Measurements from ENCODE around the gene ARHGAP26. TPM values are rescaled to one million over a fixed set of nuclear protein-coding genes. Genes with fewer than 3 reads are reported as not detected.

The ARHGAP26 gene
- polyA plus RNA-seq, 4 donors, result 7.6 to 31.7 (median 11.5) TPM

- no peaks in the 10 kb centered on the region for H3K9me3 ChIP-seq (ENCODE audit: control insufficient read depth in 2 of 2, insufficient read depth in 1 of 2, low read depth in 1 of 2, low read length in 1 of 2)
- no peak overlapping the region for H3K4me3 ChIP-seq (ENCODE audit: low read depth in 1 of 3, low read length in 3 of 3)
- peaks cover 0 to 6% (median 5%) of the 10 kb centered on the region in 3 donors for H3K36me3 ChIP-seq (ENCODE audit: control insufficient read depth in 3 of 3, insufficient read depth in 2 of 3, low read depth in 1 of 3, low read length in 3 of 3)
- H3K27ac ChIP-seq (ENCODE audit: low read depth in 1 of 3, low read length in 2 of 3), result no peak overlapping the region
- no peak for FAIRE-seq
- no peaks in the 10 kb centered on the region for H3K27me3 ChIP-seq (ENCODE audit: control insufficient read depth in 3 of 3, insufficient read depth in 3 of 3, low read length in 3 of 3)
- no peak for DNase-seq
- WGBS, 3 donors, result 56 to 97% (median 88%) methylated on average over 1 of the region's 1 CpG
- peaks cover 0 to 4% (median 0%) of the 10 kb centered on the region in 3 donors for H3K4me1 ChIP-seq (ENCODE audit: control insufficient read depth in 3 of 3, insufficient read depth in 2 of 3, low read depth in 1 of 3, low read length in 2 of 3)
Observed at GRCh38 chr5:143156086-143156485, 385.9 kb downstream of the ARHGAP26 start.

DNA sequence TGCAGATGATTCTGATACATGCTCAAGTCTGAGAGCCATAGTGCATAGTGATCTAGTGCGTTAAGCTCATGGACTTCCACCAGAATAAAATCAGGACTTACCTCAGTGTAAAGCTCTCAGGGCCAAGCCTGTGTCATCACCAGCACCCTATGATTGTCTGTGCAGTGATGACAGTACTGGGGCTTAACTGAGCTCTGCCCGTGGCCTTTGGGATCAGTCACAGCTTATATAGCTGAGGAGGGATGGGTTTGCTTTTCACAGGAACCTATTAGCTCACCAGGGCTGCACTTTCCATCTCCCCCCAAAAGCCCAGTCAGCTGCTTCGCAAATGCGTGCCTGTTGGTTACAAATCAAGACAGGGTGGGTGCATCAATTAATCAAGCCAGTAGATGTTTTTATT, 386.4 kb downstream of the ARHGAP26 start:
- FAIRE-seq (no peak), DNase-seq (no peak)
- Histone ChIP-seq H3K27me3 (ENCODE audit: control insufficient read depth in 3 of 3, insufficient read depth in 3 of 3, low read length in 3 of 3) (no peaks in the 10 kb centered on the region), H3K9me3 (ENCODE audit: control insufficient read depth in 2 of 2, insufficient read depth in 1 of 2, low read depth in 1 of 2, low read length in 1 of 2) (no peaks in the 10 kb centered on the region), H3K27ac (ENCODE audit: low read depth in 1 of 3, low read length in 2 of 3) (no peak overlapping the region), H3K4me3 (ENCODE audit: low read depth in 1 of 3, low read length in 3 of 3) (no peak overlapping the region), H3K4me1 (ENCODE audit: control insufficient read depth in 3 of 3, insufficient read depth in 2 of 3, low read depth in 1 of 3, low read length in 2 of 3) (peaks cover 0 to 4% (median 0%) of the 10 kb centered on the region in 3 donors), H3K36me3 (ENCODE audit: control insufficient read depth in 3 of 3, insufficient read depth in 2 of 3, low read depth in 1 of 3, low read length in 3 of 3) (peaks cover 0 to 6% (median 5%) of the 10 kb centered on the region in 3 donors)
- WGBS, 3 donors, result 82 to 99% (median 97%) methylated on average over 4 of the region's 4 CpGs

GRCh38 chr5:143159031-143159430, 388.9 kb downstream of the ARHGAP26 start:
- Histone ChIP-seq H3K36me3 (ENCODE audit: control insufficient read depth in 3 of 3, insufficient read depth in 2 of 3, low read depth in 1 of 3, low read length in 3 of 3) (peaks cover 0 to 9% (median 4%) of the 10 kb centered on the region in 3 donors), H3K9me3 (ENCODE audit: control insufficient read depth in 2 of 2, insufficient read depth in 1 of 2, low read depth in 1 of 2, low read length in 1 of 2) (peaks cover 0 to 4% of the 10 kb centered on the region in 2 donors), H3K4me3 (ENCODE audit: low read depth in 1 of 3, low read length in 3 of 3) (no peak overlapping the region), H3K27me3 (ENCODE audit: control insufficient read depth in 3 of 3, insufficient read depth in 3 of 3, low read length in 3 of 3) (no peaks in the 10 kb centered on the region), H3K4me1 (ENCODE audit: control insufficient read depth in 3 of 3, insufficient read depth in 2 of 3, low read depth in 1 of 3, low read length in 2 of 3) (peaks cover 0 to 4% (median 0%) of the 10 kb centered on the region in 3 donors), H3K27ac (ENCODE audit: low read depth in 1 of 3, low read length in 2 of 3) (no peak overlapping the region)
- no peak for FAIRE-seq
- DNase-seq, result no peak
- 64 to 91% (median 72%) methylated on average over 3 of the region's 3 CpGs for WGBS, 3 donors

- H3K36me3 ChIP-seq (ENCODE audit: control insufficient read depth in 3 of 3, insufficient read depth in 2 of 3, low read depth in 1 of 3, low read length in 3 of 3), result peaks cover 0 to 4% (median 0%) of the 10 kb centered on the region in 3 donors
Observed at GRCh38 chr5:143161885-143162540, 391.8 kb downstream of the ARHGAP26 start.

GRCh38 chr5:143162810-143163209, 392.6 kb downstream of the ARHGAP26 start:
- Histone ChIP-seq H3K36me3 (ENCODE audit: control insufficient read depth in 3 of 3, insufficient read depth in 2 of 3, low read depth in 1 of 3, low read length in 3 of 3) (peaks cover 0 to 4% (median 0%) of the 10 kb centered on the region in 3 donors), H3K4me3 (ENCODE audit: low read depth in 1 of 3, low read length in 3 of 3) (no peak overlapping the region), H3K9me3 (ENCODE audit: control insufficient read depth in 2 of 2, insufficient read depth in 1 of 2, low read depth in 1 of 2, low read length in 1 of 2) (peaks cover 0 to 4% of the 10 kb centered on the region in 2 donors), H3K27me3 (ENCODE audit: control insufficient read depth in 3 of 3, insufficient read depth in 3 of 3, low read length in 3 of 3) (no peaks in the 10 kb centered on the region), H3K4me1 (ENCODE audit: control insufficient read depth in 3 of 3, insufficient read depth in 2 of 3, low read depth in 1 of 3, low read length in 2 of 3) (peaks cover 0 to 16% (median 6%) of the 10 kb centered on the region in 3 donors), H3K27ac (ENCODE audit: low read depth in 1 of 3, low read length in 2 of 3) (no peak overlapping the region)
- FAIRE-seq (no peak), DNase-seq (no peak)
- 95 to 96% (median 95%) methylated on average over 3 of the region's 3 CpGs for WGBS, 3 donors

More at GRCh38 chr5:143161885-143162540, 391.8 kb downstream of the ARHGAP26 start:
- Histone ChIP-seq H3K27me3 (ENCODE audit: control insufficient read depth in 3 of 3, insufficient read depth in 3 of 3, low read length in 3 of 3) (no peaks in the 10 kb centered on the region), H3K4me3 (ENCODE audit: low read depth in 1 of 3, low read length in 3 of 3) (no peak overlapping the region), H3K27ac (ENCODE audit: low read depth in 1 of 3, low read length in 2 of 3) (no peak overlapping the region), H3K9me3 (ENCODE audit: control insufficient read depth in 2 of 2, insufficient read depth in 1 of 2, low read depth in 1 of 2, low read length in 1 of 2) (peaks cover 0 to 4% of the 10 kb centered on the region in 2 donors), H3K4me1 (ENCODE audit: control insufficient read depth in 3 of 3, insufficient read depth in 2 of 3, low read depth in 1 of 3, low read length in 2 of 3) (peaks cover 0 to 16% (median 2%) of the 10 kb centered on the region in 3 donors)
- no peak for FAIRE-seq
- WGBS, 3 donors, result 82 to 88% (median 84%) methylated on average over 5 of the region's 5 CpGs
- DNase-seq, result no peak

GRCh38 chr5:143164557-143164956, 394.4 kb downstream of the ARHGAP26 start:
- Histone ChIP-seq H3K36me3 (ENCODE audit: control insufficient read depth in 3 of 3, insufficient read depth in 2 of 3, low read depth in 1 of 3, low read length in 3 of 3) (peaks cover 0 to 4% (median 0%) of the 10 kb centered on the region in 3 donors), H3K4me1 (ENCODE audit: control insufficient read depth in 3 of 3, insufficient read depth in 2 of 3, low read depth in 1 of 3, low read length in 2 of 3) (peaks cover 4 to 23% (median 10%) of the 10 kb centered on the region in 3 donors), H3K9me3 (ENCODE audit: control insufficient read depth in 2 of 2, insufficient read depth in 1 of 2, low read depth in 1 of 2, low read length in 1 of 2) (peaks cover 0 to 4% of the 10 kb centered on the region in 2 donors), H3K4me3 (ENCODE audit: low read depth in 1 of 3, low read length in 3 of 3) (no peak overlapping the region), H3K27me3 (ENCODE audit: control insufficient read depth in 3 of 3, insufficient read depth in 3 of 3, low read length in 3 of 3) (no peaks in the 10 kb centered on the region), H3K27ac (ENCODE audit: low read depth in 1 of 3, low read length in 2 of 3) (no peak overlapping the region)
- WGBS, 3 donors, result 87 to 91% (median 87%) methylated on average over 4 of the region's 4 CpGs
- DNase-seq (no peak), FAIRE-seq (no peak)

GRCh38 chr5:143165049-143165880, 395.1 kb downstream of the ARHGAP26 start:
- DNase-seq (no peak), FAIRE-seq (no peak)
- no peaks in the 10 kb centered on the region for H3K27me3 ChIP-seq (ENCODE audit: control insufficient read depth in 3 of 3, insufficient read depth in 3 of 3, low read length in 3 of 3)
- WGBS, 3 donors, result 88 to 93% (median 89%) methylated on average over 12 of the region's 12 CpGs
- peaks cover 0 to 4% of the 10 kb centered on the region in 2 donors for H3K9me3 ChIP-seq (ENCODE audit: control insufficient read depth in 2 of 2, insufficient read depth in 1 of 2, low read depth in 1 of 2, low read length in 1 of 2)
- no peak overlapping the region for H3K27ac ChIP-seq (ENCODE audit: low read depth in 1 of 3, low read length in 2 of 3)
- H3K4me1 ChIP-seq (ENCODE audit: control insufficient read depth in 3 of 3, insufficient read depth in 2 of 3, low read depth in 1 of 3, low read length in 2 of 3), result peaks cover 4 to 23% (median 10%) of the 10 kb centered on the region in 3 donors
- no peak overlapping the region for H3K4me3 ChIP-seq (ENCODE audit: low read depth in 1 of 3, low read length in 3 of 3)
- peaks cover 0 to 4% (median 0%) of the 10 kb centered on the region in 3 donors for H3K36me3 ChIP-seq (ENCODE audit: control insufficient read depth in 3 of 3, insufficient read depth in 2 of 3, low read depth in 1 of 3, low read length in 3 of 3)

DNA sequence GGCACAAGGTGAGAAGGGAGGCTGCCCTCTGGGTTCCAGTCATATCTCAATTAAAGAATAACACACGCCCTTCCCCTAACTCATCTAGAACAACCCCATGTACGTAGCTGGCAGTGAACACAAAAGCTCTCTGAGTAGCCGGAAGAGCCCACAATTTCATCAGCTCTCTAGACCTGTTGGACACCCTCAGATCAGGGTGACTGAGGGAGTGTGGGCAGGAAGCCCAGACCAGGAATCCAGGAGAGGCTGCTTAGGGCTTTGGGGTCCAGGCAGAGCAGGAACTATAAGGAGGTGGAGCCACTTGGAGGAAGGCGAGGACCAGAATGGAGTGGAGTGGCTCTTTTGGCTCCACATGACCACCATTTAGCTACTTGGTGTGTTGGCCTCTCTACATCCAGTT, 395.9 kb downstream of the ARHGAP26 start:
- no peak for DNase-seq
- 69 to 78% (median 72%) methylated on average over 4 of the region's 4 CpGs for WGBS, 3 donors
- Histone ChIP-seq H3K36me3 (ENCODE audit: control insufficient read depth in 3 of 3, insufficient read depth in 2 of 3, low read depth in 1 of 3, low read length in 3 of 3) (peaks cover 0 to 5% (median 0%) of the 10 kb centered on the region in 3 donors), H3K4me3 (ENCODE audit: low read depth in 1 of 3, low read length in 3 of 3) (no peak overlapping the region), H3K27me3 (ENCODE audit: control insufficient read depth in 3 of 3, insufficient read depth in 3 of 3, low read length in 3 of 3) (no peaks in the 10 kb centered on the region), H3K27ac (ENCODE audit: low read depth in 1 of 3, low read length in 2 of 3) (peak overlapping the region in 2 of 3 donors; percentile 38 to 67), H3K9me3 (ENCODE audit: control insufficient read depth in 2 of 2, insufficient read depth in 1 of 2, low read depth in 1 of 2, low read length in 1 of 2) (peaks cover 0 to 4% of the 10 kb centered on the region in 2 donors), H3K4me1 (ENCODE audit: control insufficient read depth in 3 of 3, insufficient read depth in 2 of 3, low read depth in 1 of 3, low read length in 2 of 3) (peaks cover 4 to 23% (median 10%) of the 10 kb centered on the region in 3 donors)
- FAIRE-seq, result no peak
